DMS79 (cell line): ENCODE measurements around the gene CCDC88B.
A peak's percentile ranks its signal among the peaks of the same experiment; 100 is the strongest.

ENCODE experiments used
- DNase-seq: peaks from one replicate; lab custom pipeline; 2025; lab: John Stamatoyannopoulos, UW

The CCDC88B gene

GRCh38 chr11:64362339-64362738, 22.3 kb downstream of the CCDC88B start:
- DNase-seq, result no peak

- DNase-seq, result no peak
Measured at GRCh38 chr11:64364435-64364834, 24.4 kb downstream of the CCDC88B start.

GRCh38 chr11:64364911-64365310, 24.9 kb downstream of the CCDC88B start:
- DNase-seq, result no peak

GRCh38 chr11:64366751-64367150, 26.7 kb downstream of the CCDC88B start:
- DNase-seq, result no peak

GRCh38 chr11:64367931-64368672, 28.1 kb downstream of the CCDC88B start:
- DNase-seq, result no peak

GRCh38 chr11:64368673-64369074, 28.7 kb downstream of the CCDC88B start:
- no peak for DNase-seq

- no peak for DNase-seq
Measured at GRCh38 chr11:64369440-64370421, 29.7 kb downstream of the CCDC88B start.

GRCh38 chr11:64371201-64371600, 31.2 kb downstream of the CCDC88B start:
- no peak for DNase-seq

- DNase-seq, result no peak
Measured at GRCh38 chr11:64372021-64372420, 32.0 kb downstream of the CCDC88B start.

- DNase-seq, result peak; percentile 91
Measured at GRCh38 chr11:64372802-64373597, 33.0 kb downstream of the CCDC88B start.

- no peak for DNase-seq
Measured at GRCh38 chr11:64373598-64373974, 33.6 kb downstream of the CCDC88B start.

- no peak for DNase-seq
Measured at GRCh38 chr11:64376071-64376470, 36.1 kb downstream of the CCDC88B start.

GRCh38 chr11:64378335-64378880, 38.4 kb downstream of the CCDC88B start:
- DNase-seq, result peak; percentile 60

GRCh38 chr11:64379160-64379559, 39.2 kb downstream of the CCDC88B start:
- DNase-seq, result no peak

- DNase-seq, result no peak
Measured at GRCh38 chr11:64379817-64380709, 40.1 kb downstream of the CCDC88B start.

GRCh38 chr11:64381350-64381749, 41.3 kb downstream of the CCDC88B start:
- DNase-seq, result no peak

GRCh38 chr11:64382047-64382446, 42.0 kb downstream of the CCDC88B start:
- no peak for DNase-seq

- DNase-seq, result no peak
Measured at GRCh38 chr11:64382586-64382985, 42.6 kb downstream of the CCDC88B start.

- DNase-seq, result no peak
Measured at GRCh38 chr11:64383580-64383979, 43.6 kb downstream of the CCDC88B start.

- DNase-seq, result no peak
Measured at GRCh38 chr11:64384028-64384737, 44.2 kb downstream of the CCDC88B start.
